Measurements from ENCODE around the gene DMBT1. TPM values are rescaled to one million over a fixed set of nuclear protein-coding genes. Genes with fewer than 3 reads are reported as not detected.

The DMBT1 gene
- total and polyA plus RNA-seq, 8 donors: 0.23 to 24.4 (median 1.6) TPM

GRCh38 chr10:122669842-122670241, 109.3 kb downstream of the DMBT1 start:
- ATAC-seq (no peak), DNase-seq (no peak), FAIRE-seq (no peak)
- intact Hi-C loops (cut with DNase I): no loop called here
- WGBS, 2 donors: 73 to 79% methylated on average over 2 of the region's 2 CpGs
- Histone ChIP-seq H3K9me3 (no peaks in the 10 kb centered on the region), H3K36me3 (no peaks in the 10 kb centered on the region), H3K27me3 (no peaks in the 10 kb centered on the region), H3K27ac (no peak overlapping the region), H3K4me1 (no peaks in the 10 kb centered on the region), H3K4me3 (no peak overlapping the region)
- TF ChIP-seq CTCF (IDR thresholded peaks at IDR 0.05): no peak

GRCh38 chr10:122671355-122671754, 110.8 kb downstream of the DMBT1 start:
- TF ChIP-seq CTCF (IDR thresholded peaks at IDR 0.05): no peak
- FAIRE-seq (no peak), ATAC-seq (peak in 1 of 4 donors; percentile 42), DNase-seq (no peak)
- Histone ChIP-seq H3K4me1 (no peaks in the 10 kb centered on the region), H3K27ac (no peak overlapping the region), H3K4me3 (no peak overlapping the region), H3K36me3 (no peaks in the 10 kb centered on the region), H3K27me3 (no peaks in the 10 kb centered on the region), H3K9me3 (no peaks in the 10 kb centered on the region)
- WGBS, 2 donors: 48 to 49% methylated on average over 3 of the region's 3 CpGs
- intact Hi-C loops (cut with DNase I): no loop called here

GRCh38 chr10:122672655-122673054, 112.1 kb downstream of the DMBT1 start:
- H3K4me1 ChIP-seq: no peaks in the 10 kb centered on the region
- no peak for ATAC-seq
- H3K27ac ChIP-seq: no peak overlapping the region
- 91 to 95% methylated on average over 4 of the region's 4 CpGs for WGBS, 2 donors
- no peak overlapping the region for H3K4me3 ChIP-seq
- no peak for TF ChIP-seq CTCF (IDR thresholded peaks at IDR 0.05)
- no peak for DNase-seq
- intact Hi-C loops (cut with DNase I): no loop called here
- no peaks in the 10 kb centered on the region for H3K36me3 ChIP-seq
- no peaks in the 10 kb centered on the region for H3K27me3 ChIP-seq
- FAIRE-seq: no peak
- no peaks in the 10 kb centered on the region for H3K9me3 ChIP-seq

GRCh38 chr10:122673269-122673668, 112.7 kb downstream of the DMBT1 start:
- intact Hi-C loops (cut with DNase I): no loop called here
- no peaks in the 10 kb centered on the region for H3K27me3 ChIP-seq
- H3K4me3 ChIP-seq: no peak overlapping the region
- FAIRE-seq (no peak), DNase-seq (no peak), ATAC-seq (no peak)
- no peak for TF ChIP-seq CTCF (IDR thresholded peaks at IDR 0.05)
- 76 to 77% methylated on average over 6 of the region's 6 CpGs for WGBS, 2 donors
- no peaks in the 10 kb centered on the region for H3K4me1 ChIP-seq
- H3K9me3 ChIP-seq: no peaks in the 10 kb centered on the region
- H3K36me3 ChIP-seq: no peaks in the 10 kb centered on the region
- H3K27ac ChIP-seq: no peak overlapping the region

- ATAC-seq (no peak), FAIRE-seq (no peak), DNase-seq (no peak)
- Histone ChIP-seq H3K27me3 (no peaks in the 10 kb centered on the region), H3K9me3 (no peaks in the 10 kb centered on the region), H3K27ac (no peak overlapping the region), H3K36me3 (no peaks in the 10 kb centered on the region), H3K4me3 (no peak overlapping the region), H3K4me1 (no peaks in the 10 kb centered on the region)
- 90 to 93% methylated on average over 3 to 5 of the region's 5 CpGs for WGBS, 2 donors
- intact Hi-C loops (cut with DNase I): no loop called here
- no peak for TF ChIP-seq CTCF (IDR thresholded peaks at IDR 0.05)
These were observed 113.2 kb downstream of the DMBT1 start for GRCh38 chr10:122673731-122674130.
